Epidermal melanocyte (primary cell): Measurements from ENCODE around the gene KRTAP9-6.
"Not testable (repeated sequence)": the region's sequence is repeated elsewhere in the genome, so short reads cannot be mapped to it uniquely, and the experiment has no call there.

Source experiments
- DNase-seq: peaks from one replicate; pipeline ENCODE4 v3.0.0; 2011; ENCODE audit warnings: low spot score; ENCODE audit not compliant: insufficient read length

KRTAP9-6 gene

GRCh38 chr17:41271323-41271722 lies 6.1 kb downstream of the KRTAP9-6 start:
- not testable (repeated sequence) for DNase-seq

GRCh38 chr17:41271858-41272257 lies 6.7 kb downstream of the KRTAP9-6 start:
- no peak for DNase-seq

GRCh38 chr17:41275648-41276190 lies 10.5 kb downstream of the KRTAP9-6 start, which contains the start of gene KRTAP9-7:
TSS of gene KRTAP9-7 (plus strand) at chr17:41275698. CDS start at chr17:41275698, 0 bp downstream.
- not testable (repeated sequence) for DNase-seq

DNA sequence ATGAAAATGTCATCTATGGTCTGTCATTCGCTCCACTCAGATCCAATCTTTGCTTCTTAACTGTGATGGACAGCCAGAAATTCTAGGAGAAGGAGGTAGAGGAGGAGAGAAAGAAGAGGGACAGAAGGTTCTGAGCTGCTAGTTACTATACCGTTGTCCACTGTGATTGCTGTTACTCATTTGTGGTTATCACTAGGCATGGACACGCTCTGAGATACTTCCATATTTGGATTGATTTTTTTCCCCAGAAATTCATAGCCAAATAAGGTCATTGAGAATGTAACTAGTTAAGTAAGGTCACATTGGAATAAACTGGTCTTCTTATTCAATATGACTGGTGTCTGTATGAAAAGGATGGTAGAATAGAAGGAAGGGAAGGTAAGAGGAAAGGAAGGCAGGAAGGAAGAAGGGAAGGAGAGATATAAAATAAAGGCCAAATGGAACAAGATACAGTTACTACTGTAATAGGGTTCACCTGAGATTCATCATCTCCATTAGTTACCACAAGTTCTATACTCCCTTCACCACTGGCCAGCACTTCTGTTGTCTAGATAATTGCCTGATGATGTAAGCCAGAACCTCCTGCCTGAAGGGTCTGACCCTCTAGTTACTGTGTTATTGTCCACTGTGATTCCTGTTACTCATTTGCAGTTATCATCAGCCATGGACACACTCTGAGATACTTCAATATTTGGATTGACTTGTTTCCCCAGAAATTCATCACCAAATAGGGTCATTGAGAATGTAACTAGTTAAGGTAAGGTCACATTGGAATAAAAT lies 13.2 kb downstream of the KRTAP9-6 start:
- no peak for DNase-seq

- DNase-seq, result peak; percentile 31
These were observed 18.9 kb downstream of the KRTAP9-6 start for GRCh38 chr17:41284043-41284442.

DNA sequence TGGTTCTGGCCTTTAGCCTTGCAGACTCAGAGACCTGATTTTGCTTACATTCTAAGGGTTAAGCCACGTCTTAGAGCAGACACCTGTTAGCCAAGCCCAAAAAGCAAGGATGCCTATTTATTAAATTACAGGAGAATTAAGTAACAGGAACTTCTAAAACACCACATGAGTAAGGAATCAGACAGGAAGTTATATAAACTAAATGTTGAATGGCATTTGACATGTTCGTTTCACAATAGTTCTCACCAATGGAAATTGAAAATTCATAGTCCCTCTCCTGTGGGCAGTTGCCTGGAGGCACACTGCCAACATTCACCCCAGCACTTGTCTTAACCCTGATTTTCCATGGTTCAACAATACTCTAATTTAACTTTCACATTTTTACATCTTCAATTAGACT lies 19.4 kb downstream of the KRTAP9-6 start:
- DNase-seq, result no peak

DNA sequence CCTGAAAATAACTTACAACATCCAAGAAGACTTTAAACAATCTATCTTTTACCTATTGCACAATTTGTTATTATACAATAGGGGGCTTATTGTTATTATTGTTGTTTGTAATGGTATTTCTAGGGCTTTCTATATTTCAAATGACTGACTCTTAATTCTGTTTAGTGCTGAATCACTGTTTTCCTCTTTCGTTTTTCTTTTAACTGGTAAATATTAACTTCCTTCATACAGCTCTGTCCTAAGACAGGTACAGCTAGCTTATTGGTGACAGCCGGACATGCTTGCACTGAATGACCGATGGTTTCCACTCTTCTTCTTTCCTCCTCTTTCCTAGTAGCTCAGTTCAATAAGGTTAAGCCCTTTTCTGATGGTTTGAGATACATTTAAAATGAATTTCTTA lies 21.9 kb downstream of the KRTAP9-6 start:
- DNase-seq, result no peak

GRCh38 chr17:41294016-41294415 lies 28.8 kb downstream of the KRTAP9-6 start:
- no peak for DNase-seq

DNA sequence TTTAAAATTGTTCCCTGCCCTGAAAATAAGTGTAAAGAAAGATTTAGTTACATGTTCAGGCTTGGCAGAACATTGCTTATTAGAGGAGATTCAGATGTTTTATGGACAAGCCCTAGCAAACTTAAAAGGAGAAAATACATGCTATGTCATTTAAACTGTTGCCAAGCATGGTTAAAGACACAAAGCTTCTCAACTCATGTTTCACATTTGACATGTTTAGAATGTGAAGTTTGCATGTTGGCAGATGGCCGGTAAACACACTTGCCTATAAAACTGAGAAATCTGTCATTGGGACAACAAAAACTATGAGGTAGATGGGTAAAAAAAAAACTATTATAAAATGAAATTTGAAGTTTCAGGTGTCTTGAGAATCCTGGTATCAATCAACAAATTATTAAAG lies 31.7 kb downstream of the KRTAP9-6 start:
- DNase-seq, result no peak

- DNase-seq, result no peak
These were observed 33.4 kb downstream of the KRTAP9-6 start for GRCh38 chr17:41298458-41299135.

DNA sequence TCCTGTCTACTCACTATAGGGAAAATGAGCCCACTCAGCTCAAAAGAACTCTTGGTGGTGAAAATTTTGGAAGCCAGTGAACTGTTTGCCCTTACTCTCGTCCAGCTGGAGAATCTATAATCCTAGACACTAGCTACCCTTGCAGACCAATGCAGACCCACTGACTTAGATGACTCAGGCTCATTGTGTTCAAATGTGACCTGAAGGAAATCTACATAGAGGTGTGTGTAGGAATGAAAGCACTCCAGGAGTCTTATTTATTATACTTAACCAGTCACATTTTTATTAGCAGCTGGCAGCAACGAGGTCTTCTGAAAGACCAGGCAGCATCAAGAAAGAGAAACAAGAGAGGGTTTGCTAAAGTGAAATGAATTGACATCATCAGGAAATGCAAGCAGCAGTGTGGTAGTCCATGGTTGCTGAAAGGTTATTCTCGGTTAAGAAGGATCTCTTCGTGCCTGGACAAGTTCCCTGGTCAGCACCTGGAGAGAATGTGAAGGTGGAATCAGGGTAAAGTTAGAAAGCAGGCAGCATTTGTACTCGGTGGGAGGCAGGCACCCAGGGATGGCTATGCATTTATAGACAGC lies 36.1 kb downstream of the KRTAP9-6 start:
- no peak for DNase-seq

- DNase-seq, result no peak
These were observed 37.0 kb downstream of the KRTAP9-6 start, which contains the start of gene KRTAP29-1 for GRCh38 chr17:41301916-41302901. TSS of gene KRTAP29-1 (minus strand) at chr17:41302851. CDS start at chr17:41302851, 0 bp downstream.

- DNase-seq, result no peak
These were observed 37.8 kb downstream of the KRTAP9-6 start for GRCh38 chr17:41302981-41303380.

- no peak for DNase-seq
These were observed 38.9 kb downstream of the KRTAP9-6 start for GRCh38 chr17:41304091-41304490.

DNA sequence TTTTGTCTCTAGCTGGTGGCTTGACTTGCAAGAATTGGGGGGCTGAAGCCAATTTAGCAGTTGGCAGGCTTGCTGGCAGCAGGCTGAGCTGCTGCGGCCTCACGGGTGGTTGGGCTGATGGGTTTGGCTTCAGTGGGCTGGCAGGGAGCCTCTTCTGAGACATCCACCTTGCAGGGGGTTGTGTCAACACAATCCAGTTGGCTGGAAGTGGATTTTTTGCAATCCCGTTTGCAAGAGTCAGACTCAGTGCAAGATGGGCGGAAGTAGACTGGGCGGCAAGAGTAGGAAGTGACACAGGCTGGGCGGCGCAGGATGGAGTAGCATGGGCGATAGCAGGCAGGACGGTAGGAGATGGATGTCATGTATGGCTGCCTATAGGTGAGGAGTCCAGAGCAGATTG lies 42.5 kb downstream of the KRTAP9-6 start:
- DNase-seq, result no peak

GRCh38 chr17:41308251-41308917 lies 43.2 kb downstream of the KRTAP9-6 start:
- DNase-seq, result no peak

DNA sequence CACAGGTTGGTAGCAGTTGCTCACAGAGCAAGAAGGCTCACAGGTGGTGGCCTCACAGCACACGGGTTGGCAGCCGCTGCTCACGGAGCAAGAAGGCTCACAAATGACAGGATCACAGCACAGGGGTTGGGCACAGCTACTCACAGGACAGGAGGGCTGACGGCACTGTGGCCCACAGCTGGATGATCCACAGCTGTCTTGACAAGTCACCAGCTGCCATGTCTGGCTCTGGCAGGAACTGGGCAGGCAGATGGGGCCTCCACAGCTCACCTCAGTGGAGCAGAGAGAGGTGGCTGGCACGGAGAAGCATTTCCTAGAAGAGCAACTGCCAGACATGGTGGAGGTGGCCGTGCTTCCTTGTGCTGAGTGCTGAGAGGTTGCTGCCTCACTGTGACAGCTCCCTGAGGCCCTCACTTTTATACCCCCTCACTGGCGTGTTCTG lies 43.8 kb downstream of the KRTAP9-6 start, which contains the start of gene KRTAP16-1:
Gene KRTAP16-1, minus strand, starts transcription at position 392 of the 442 bp plus-strand sequence. Its CDS starts 56 bp downstream, at position 336.
- no peak for DNase-seq

- DNase-seq, result no peak
These were observed 45.9 kb downstream of the KRTAP9-6 start for GRCh38 chr17:41311111-41311510.

- no peak for DNase-seq
These were observed 50.1 kb downstream of the KRTAP9-6 start, which contains the start of gene KRTAP17-1 for GRCh38 chr17:41315204-41315794. TSS of gene KRTAP17-1 (minus strand) at chr17:41315710. CDS start at chr17:41315650, 60 bp downstream.
